GM19468 (cell line): ENCODE data around the gene GABRD.

Source experiments
- ATAC-seq: cut with Tn5 transposase; IDR thresholded peaks from one replicate; pipeline ENCODE4 v1.9.1; 2021; ENCODE audit warnings: mild to moderate bottlenecking, moderate library complexity, moderate number of reproducible peaks; ENCODE audit not compliant: unreplicated experiment; ENCODE audit errors: extremely low read depth

The GABRD gene

DNA sequence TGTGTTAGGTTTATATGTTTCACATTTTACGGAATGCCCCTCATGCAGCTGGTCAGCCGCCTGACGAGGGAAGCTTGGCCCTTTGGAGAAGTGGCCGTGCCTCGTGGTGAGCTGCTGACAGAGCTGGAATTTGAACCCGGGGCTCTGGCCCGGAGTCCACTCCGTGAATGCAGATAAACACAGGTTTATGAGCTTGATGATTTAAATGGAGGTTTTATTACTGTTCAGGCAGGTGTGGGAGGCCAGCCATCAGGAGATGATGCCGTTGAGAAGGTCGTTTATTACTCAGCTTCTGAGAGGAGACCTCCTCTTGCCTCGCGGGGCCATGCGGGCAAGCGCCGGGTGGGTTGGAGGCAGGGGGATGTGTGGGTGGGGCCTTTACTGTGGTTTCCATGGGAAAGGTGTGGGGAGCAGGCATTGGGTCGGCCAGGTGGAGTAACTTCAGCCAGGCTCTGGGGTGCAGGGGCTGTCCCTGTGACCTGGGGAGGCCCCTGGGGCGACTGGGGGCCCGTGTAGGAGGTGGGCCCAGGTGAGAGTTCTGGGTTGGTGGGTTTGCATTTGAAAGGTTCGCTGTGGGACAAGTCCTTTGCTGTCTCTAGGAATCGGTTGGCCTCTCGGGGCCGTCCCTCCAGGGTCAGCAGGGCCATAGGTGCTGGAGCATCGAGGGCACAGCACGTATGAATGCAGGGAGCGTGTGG lies 53.1 kb downstream of the GABRD start:
- ATAC-seq = no peak

DNA sequence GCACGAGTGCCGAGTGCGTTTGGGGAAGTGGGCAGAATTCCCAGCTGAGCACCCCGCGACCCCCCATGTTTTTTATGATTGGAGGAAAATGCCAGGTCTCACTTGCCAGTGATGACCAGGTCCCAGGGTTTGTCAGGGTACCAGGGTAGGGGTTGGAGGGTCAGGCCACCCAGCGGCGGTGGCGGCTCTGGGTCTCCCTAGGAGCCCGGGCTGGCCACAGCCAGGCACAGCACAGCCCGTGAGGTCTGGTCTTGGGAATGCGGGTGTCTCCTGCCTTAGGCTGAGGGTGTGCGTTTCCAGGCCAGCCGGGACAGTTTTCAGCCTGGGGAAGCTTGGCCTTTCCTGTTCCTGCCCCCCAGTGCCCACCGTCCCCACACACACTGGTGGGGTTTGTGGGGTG lies 53.7 kb downstream of the GABRD start:
- no peak for ATAC-seq

DNA sequence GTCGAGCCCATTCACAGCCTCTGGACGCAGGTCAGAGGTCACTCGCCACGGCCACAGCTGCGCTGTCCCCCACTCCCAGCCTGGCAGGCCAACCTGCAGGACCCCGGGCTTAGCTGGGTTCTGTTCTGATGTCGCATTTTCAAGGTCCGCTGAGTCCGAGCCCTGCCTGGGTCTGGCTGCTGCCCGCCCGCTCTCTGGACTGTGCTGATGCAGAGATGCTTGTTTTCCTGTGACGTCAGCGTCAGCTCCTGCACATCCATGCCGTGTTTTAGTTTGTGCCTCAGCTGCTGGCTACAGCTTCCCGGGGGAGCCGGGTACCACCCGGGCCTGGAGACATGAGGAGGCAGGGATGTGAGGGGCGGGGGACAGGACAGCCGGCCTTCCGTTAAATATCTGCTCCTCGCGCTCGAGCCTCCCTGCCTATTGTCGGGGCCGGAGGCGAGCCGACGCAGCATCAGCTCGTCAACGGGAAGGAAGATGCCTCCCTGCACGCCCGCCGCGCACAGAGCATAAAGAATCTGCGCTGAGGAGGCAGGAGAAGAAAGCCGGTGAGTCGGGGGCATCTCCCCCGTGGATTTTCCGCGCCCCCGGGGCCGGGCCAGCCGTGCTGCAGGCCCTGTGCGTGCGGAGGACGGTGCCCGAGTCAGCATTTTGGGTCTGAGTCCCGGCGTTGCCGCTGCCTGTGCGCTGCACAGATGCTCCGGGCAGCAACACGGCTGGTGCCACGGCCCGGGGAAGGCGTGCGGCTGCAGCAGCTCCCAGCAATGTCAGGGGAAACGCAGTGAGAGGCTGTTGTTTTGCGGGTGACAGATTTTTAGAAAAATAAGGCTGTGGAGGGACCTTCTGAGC lies 54.5 kb downstream of the GABRD start:
- ATAC-seq = no peak

DNA sequence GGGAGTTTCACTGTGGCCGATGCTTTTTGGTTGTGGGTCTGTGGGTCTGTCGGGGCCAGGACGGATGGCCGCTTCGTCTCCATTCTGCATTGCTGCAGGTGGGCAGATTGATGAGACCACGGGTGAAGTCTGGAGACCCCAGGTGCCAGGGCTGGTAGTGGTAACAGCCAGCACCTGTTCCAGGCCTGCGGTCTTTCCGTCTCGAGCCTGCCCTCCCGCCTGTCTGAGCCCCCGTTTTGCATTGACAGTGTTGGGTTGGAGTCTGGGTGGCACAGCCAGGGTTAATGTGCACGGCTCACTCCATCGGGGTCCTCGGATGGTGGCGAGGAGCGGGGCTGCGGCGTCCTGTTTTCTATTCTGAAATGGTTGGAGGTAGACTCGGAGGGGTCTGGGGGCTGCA lies 55.3 kb downstream of the GABRD start:
- ATAC-seq = no peak

DNA sequence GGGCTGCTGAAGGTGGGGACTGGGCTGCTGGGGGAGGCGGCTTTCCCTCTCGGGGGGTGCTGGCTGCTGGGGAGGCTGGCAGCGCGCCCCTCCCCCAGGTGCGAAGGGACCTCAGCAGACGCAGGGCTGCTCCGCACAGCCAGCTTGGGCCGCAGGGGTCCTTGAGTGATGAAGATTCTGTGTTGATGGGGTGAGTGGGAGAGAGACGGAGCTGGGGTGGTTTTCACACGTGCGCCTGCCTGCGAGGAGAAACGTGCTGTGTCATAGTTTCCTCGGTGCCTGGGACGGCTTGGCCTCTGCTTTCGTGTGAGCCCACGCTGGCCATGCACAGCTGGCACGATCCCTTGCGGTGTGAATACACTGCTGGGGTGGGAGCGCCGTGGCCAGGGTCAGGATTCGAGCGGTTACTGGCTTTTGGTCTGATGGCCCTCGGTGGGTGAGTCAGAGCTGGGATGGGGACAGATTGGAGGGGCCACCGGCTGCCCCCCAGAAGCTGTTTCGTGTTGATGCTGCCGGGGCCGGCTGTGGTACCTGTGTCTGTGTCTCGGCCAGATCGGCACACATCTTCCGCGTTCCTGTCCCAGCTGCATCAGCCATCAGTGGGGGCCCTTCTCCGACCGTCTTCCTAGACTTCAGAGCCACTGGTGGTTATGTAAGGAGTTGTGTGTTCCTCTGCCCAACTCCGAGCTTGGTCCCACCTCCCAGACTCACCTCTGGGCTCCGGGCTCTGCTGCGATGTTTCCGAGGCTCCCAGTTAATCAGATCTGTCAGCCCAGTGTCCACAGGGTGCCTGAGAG lies 56.0 kb downstream of the GABRD start:
- ATAC-seq = no peak

DNA sequence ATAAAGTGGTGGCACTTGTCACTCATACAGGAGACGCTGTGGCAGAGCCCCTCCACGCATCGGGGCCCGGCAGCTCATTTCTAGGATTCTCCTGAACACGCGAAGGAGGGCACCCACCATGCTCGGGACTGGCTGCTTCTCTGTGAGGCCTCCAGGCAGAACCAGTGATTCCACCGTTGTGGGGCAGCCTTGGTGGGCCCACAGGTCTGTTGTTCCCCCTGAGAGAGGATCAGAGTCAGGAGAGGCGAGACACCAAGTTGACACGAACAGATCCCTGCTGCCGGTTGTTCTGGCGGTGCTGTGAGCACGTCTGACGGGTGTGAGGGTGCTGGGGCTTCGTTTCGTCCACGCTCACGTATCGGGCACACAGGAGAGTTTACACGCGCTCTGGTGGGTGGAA lies 57.7 kb downstream of the GABRD start:
- no peak for ATAC-seq

DNA sequence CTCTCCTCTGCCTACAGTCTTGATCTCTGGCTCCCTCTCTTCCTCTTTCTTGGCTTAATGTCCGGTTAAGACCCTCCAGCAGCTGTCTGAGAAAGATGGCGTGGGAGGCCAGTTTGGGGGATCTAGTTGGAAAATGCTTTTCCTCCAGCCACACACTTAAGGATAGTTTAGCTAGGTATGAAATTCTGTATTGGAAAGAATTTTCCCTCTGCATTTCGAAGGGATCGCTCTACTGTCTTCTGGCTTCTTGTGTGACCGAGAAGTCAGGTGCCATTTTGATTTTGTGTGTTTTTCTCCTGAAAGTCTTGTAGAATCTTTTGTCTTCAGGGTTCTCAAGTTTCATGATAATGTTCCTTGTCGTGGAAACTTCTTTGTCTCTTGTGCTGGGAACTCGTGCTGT lies 59.0 kb downstream of the GABRD start:
- ATAC-seq = no peak

DNA sequence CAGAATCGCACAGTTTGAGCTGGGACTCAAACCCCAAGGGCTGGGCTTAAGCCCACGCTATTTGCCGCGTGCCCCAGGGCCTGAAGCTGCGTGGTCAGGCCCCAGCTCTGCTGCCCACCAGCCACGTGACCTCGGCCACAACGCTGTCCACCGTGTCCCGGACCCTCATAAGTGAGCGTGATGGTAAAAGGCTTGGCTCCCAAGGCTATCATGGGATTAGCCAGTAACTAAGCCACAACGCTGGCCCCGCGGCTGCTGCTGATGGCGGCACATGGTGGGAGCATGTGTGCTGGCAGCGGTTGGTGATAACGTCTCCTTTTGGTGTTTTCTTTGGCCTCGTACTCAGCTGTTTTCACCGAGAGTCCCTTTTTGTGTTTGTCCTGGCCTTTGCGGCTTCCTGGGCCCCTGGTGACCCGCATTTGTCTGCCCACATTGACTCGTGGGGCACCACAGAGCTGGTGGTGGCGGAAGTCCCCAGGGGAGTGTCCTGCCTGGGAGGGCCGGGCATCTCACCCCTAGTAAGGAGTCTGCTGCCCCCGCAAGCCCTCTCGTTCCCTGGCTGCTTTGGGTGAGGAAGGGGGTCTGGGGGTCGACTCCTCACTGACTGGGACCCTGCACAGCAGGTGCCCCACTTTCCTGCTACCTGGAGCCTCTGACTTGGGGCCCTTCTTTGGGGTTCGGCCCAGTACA lies 60.4 kb downstream of the GABRD start:
- ATAC-seq = no peak

DNA sequence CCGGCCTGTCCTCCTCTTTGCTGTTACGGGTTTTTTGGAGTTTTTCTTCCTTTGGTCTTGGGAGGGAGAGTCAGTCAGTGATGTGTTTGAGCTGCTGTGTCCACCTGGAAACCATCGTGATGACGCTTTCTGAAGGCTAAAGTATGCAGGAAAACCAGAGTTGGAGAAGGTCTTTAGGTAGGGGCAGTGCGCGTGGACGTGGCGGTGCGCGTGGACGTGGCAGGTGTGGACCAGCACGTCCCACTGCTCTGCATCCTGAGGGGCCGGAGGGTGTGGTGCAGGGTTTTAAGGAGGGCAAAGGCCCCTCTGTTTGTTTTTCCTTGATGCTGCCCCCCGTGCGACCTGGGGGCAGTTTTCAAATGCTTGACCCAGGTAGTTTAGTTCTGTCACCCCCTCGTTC lies 61.0 kb downstream of the GABRD start:
- ATAC-seq = no peak
